Measurements from ENCODE around the gene FAM131A. TPM values are rescaled to one million over a fixed set of nuclear protein-coding genes. Genes with fewer than 3 reads are reported as not detected.

Gene FAM131A
- polyA plus RNA-seq, 1 donor from 2014 or later = 141 TPM

DNA sequence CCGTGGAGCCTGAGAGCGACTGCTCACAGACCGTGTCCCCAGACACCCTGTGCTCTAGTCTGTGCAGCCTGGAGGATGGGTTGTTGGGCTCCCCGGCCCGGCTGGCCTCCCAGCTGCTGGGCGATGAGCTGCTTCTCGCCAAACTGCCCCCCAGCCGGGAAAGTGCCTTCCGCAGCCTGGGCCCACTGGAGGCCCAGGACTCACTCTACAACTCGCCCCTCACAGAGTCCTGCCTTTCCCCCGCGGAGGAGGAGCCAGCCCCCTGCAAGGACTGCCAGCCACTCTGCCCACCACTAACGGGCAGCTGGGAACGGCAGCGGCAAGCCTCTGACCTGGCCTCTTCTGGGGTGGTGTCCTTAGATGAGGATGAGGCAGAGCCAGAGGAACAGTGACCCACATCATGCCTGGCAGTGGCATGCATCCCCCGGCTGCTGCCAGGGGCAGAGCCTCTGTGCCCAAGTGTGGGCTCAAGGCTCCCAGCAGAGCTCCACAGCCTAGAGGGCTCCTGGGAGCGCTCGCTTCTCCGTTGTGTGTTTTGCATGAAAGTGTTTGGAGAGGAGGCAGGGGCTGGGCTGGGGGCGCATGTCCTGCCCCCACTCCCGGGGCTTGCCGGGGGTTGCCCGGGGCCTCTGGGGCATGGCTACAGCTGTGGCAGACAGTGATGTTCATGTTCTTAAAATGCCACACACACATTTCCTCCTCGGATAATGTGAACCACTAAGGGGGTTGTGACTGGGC lies 7.3 kb downstream of the FAM131A start:
- H3K9ac ChIP-seq (ENCODE audit: low read length) = no peak overlapping the region
- TF ChIP-seq POLR2AphosphoS5 (IDR thresholded peaks at IDR 0.05) (no peak), RAD21 (conservative IDR thresholded peaks at IDR 0.05) (no peak), EP300 (conservative IDR thresholded peaks at IDR 0.05; ENCODE audit: poor library complexity, severe bottlenecking) (no peak), TAF1 (IDR thresholded peaks at IDR 0.05; ENCODE audit: low read depth) (no peak), SMC3 (conservative IDR thresholded peaks at IDR 0.05; ENCODE audit: poor library complexity) (no peak), MXI1 (conservative IDR thresholded peaks at IDR 0.05; ENCODE audit: poor library complexity, severe bottlenecking) (no peak), EZH2 (IDR thresholded peaks at IDR 0.05; ENCODE audit: borderline replicate concordance, insufficient read depth, low read length, poor library complexity, severe bottlenecking) (no peak)
- TF ChIP-seq, protein P1, sequence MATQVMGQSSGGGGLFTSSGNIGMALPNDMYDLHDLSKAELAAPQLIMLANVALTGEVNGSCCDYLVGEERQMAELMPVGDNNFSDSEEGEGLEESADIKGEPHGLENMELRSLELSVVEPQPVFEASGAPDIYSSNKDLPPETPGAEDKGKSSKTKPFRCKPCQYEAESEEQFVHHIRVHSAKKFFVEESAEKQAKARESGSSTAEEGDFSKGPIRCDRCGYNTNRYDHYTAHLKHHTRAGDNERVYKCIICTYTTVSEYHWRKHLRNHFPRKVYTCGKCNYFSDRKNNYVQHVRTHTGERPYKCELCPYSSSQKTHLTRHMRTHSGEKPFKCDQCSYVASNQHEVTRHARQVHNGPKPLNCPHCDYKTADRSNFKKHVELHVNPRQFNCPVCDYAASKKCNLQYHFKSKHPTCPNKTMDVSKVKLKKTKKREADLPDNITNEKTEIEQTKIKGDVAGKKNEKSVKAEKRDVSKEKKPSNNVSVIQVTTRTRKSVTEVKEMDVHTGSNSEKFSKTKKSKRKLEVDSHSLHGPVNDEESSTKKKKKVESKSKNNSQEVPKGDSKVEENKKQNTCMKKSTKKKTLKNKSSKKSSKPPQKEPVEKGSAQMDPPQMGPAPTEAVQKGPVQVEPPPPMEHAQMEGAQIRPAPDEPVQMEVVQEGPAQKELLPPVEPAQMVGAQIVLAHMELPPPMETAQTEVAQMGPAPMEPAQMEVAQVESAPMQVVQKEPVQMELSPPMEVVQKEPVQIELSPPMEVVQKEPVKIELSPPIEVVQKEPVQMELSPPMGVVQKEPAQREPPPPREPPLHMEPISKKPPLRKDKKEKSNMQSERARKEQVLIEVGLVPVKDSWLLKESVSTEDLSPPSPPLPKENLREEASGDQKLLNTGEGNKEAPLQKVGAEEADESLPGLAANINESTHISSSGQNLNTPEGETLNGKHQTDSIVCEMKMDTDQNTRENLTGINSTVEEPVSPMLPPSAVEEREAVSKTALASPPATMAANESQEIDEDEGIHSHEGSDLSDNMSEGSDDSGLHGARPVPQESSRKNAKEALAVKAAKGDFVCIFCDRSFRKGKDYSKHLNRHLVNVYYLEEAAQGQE (IDR thresholded peaks at IDR 0.05; ENCODE audit: borderline replicate concordance) = no peak
- TF ChIP-seq, protein P2, sequence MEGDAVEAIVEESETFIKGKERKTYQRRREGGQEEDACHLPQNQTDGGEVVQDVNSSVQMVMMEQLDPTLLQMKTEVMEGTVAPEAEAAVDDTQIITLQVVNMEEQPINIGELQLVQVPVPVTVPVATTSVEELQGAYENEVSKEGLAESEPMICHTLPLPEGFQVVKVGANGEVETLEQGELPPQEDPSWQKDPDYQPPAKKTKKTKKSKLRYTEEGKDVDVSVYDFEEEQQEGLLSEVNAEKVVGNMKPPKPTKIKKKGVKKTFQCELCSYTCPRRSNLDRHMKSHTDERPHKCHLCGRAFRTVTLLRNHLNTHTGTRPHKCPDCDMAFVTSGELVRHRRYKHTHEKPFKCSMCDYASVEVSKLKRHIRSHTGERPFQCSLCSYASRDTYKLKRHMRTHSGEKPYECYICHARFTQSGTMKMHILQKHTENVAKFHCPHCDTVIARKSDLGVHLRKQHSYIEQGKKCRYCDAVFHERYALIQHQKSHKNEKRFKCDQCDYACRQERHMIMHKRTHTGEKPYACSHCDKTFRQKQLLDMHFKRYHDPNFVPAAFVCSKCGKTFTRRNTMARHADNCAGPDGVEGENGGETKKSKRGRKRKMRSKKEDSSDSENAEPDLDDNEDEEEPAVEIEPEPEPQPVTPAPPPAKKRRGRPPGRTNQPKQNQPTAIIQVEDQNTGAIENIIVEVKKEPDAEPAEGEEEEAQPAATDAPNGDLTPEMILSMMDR (IDR thresholded peaks at IDR 0.05; ENCODE audit: poor library complexity, severe bottlenecking) = no peak
- H3K9me2 ChIP-seq (ENCODE audit: insufficient read depth, low read length) = no peaks in the 10 kb centered on the region
- H3K27me3 ChIP-seq (ENCODE audit: insufficient read depth, low read depth, low read length) = no peaks in the 10 kb centered on the region
- H3K27ac ChIP-seq (ENCODE audit: low read length) = no peak overlapping the region
- H3K4me3 ChIP-seq (ENCODE audit: low read length) = no peak overlapping the region
- no peaks in the 10 kb centered on the region for H3K9me3 ChIP-seq (ENCODE audit: low read length)
- H3K4me2 ChIP-seq (ENCODE audit: low read length) = no peak overlapping the region
- H3K36me3 ChIP-seq (ENCODE audit: insufficient read depth, low read length) = no peaks in the 10 kb centered on the region
- peaks cover 14% of the 10 kb centered on the region for H3K79me2 ChIP-seq (replicated peaks; ENCODE audit: insufficient read depth, low read length)
- H2AFZ ChIP-seq (ENCODE audit: low read depth, low read length) = no peak overlapping the region
- H3F3A ChIP-seq (ENCODE audit: insufficient read depth, low read length, poor library complexity, severe bottlenecking) = no peaks in the 10 kb centered on the region
- no peaks in the 10 kb centered on the region for H4K20me1 ChIP-seq (ENCODE audit: insufficient read depth)

GRCh38 chr3:184345317-184346144 lies 8.1 kb downstream of the FAM131A start:
- Histone ChIP-seq H3K4me2 (ENCODE audit: low read length) (no peak overlapping the region), H3K9me3 (ENCODE audit: low read length) (no peaks in the 10 kb centered on the region), H3K4me3 (ENCODE audit: low read length) (no peak overlapping the region), H3K27ac (ENCODE audit: low read length) (no peak overlapping the region), H3K9ac (ENCODE audit: low read length) (no peak overlapping the region), H3K27me3 (ENCODE audit: insufficient read depth, low read depth, low read length) (no peaks in the 10 kb centered on the region), H3K79me2 (replicated peaks; ENCODE audit: insufficient read depth, low read length) (peaks cover 9% of the 10 kb centered on the region), H2AFZ (ENCODE audit: low read depth, low read length) (no peak overlapping the region), H3K36me3 (ENCODE audit: insufficient read depth, low read length) (no peaks in the 10 kb centered on the region), H3K9me2 (ENCODE audit: insufficient read depth, low read length) (no peaks in the 10 kb centered on the region), H4K20me1 (ENCODE audit: insufficient read depth) (no peaks in the 10 kb centered on the region), H3F3A (ENCODE audit: insufficient read depth, low read length, poor library complexity, severe bottlenecking) (no peaks in the 10 kb centered on the region)
- TF ChIP-seq EP300 (conservative IDR thresholded peaks at IDR 0.05; ENCODE audit: poor library complexity, severe bottlenecking) = no peak

All from neural cell (in vitro differentiated cells).